AG09319 (cell line): ENCODE measurements around the gene LONRF3.
"Not testable (repeated sequence)": the region's sequence is repeated elsewhere in the genome, so short reads cannot be mapped to it uniquely, and the experiment has no call there.

Experiments used
- DNase-seq: peaks from one replicate; pipeline ENCODE4 v3.0.0-alpha.2; 2010; ENCODE audit warnings: low read depth; ENCODE audit errors: extremely low read depth
- CTCF ChIP-seq: IDR thresholded peaks from 2 replicates; pipeline ENCODE4 v1.5.1; 2011; ENCODE audit warnings: low read depth, mild to moderate bottlenecking, inconsistent platforms, low read length, moderate library complexity

The LONRF3 gene

GRCh38 chrX:119015407-119016237 is 41.2 kb downstream of the LONRF3 start:
- DNase-seq = peak; percentile 39
- TF ChIP-seq CTCF = no peak

DNA sequence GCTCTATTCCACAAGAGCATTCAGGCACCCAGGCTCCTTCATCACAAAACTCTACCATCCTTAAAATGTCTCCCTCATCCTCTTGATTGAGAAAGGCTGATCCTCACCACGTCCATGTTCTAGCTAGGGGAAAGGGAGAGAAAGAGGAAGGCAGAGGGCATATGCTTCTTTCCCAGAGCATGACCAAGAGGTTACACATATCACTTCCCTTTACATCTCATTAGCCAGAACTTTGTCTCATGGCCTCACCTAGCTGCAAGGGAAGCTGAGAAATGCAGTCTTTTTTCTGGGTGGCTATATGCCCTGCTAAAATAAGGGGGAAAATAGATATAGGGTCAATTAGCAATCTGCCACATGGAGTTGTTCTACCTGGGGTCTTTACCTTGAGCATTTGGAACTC is 42.7 kb downstream of the LONRF3 start:
- no peak for DNase-seq
- TF ChIP-seq CTCF = no peak

DNA sequence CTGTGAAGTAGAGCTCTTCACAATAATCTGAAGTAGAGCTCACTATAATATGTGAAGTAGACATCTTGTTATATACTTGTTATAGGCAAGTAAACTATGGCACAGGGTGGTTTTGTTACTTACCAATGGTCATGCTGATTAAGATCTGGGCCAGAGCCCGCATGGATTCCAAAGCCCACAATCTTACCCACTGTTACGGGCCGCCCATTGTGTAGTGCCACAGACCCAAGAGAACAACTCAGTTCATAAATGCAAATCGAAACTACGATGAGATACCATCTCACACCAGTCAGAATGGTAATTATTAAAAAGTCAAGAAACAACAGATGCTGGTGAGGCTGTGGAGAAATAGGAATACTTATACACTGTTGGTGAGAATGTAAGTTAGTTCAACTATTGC is 51.5 kb downstream of the LONRF3 start:
- TF ChIP-seq CTCF = no peak

DNA sequence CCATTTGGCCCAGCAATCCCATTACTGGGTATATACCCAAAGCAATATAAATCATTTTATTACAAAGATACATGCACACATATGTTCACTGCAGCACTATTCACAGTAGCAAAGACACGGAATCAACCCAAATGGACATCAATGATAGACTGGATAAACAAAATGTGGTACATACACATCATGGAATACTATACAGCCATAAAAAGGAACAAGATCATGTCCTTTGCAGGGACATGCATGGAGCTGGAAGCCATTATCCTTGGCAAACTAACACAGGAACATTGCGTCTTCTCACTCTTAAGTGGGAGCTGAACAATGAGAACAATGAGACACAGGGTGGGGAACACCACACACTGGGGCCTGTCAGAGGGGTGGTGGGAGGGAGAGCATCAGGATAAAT is 51.9 kb downstream of the LONRF3 start:
- DNase-seq = not testable (repeated sequence)

More for the DNA sequence above, 51.5 kb downstream of the LONRF3 start:
- DNase-seq = no peak

DNA sequence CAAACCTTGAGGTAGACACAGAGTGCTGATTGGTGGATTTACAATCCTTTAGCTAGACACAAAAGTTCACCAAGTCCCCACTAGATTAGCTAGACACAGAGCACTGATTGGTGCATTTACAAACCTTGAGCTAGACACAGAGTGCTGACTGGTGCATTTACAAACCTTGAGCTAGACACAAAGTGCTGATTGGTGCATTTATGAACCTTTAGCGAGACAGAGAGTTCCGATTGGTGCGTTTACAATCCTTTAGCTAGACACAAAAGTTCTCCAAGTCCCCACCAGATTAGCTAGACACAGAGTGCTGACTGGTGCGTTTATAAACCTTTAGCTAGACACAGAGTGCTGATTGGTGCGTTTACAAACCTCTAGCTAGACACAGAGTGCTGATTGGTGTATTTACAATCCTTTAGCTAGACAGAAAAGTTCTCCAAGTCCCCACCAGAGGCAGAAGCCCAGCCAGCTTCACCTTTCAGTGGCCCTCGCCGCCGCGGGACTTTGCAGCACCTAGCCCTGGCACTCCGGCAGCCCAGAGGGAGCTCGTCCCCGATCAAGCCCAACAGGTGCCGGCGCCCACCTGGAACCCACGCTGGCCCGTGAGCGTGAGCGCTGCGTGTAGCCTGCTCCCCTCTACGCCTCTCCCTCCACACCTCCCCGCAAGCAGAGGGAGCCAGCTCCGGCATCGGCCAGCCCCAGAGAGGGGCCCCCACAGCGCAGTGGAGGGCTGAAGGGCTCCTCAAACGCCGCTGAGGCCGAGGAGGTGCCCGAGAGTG is 53.7 kb downstream of the LONRF3 start:
- DNase-seq = not testable (repeated sequence)

GRCh38 chrX:119028733-119029330 is 54.4 kb downstream of the LONRF3 start:
- no peak for DNase-seq

DNA sequence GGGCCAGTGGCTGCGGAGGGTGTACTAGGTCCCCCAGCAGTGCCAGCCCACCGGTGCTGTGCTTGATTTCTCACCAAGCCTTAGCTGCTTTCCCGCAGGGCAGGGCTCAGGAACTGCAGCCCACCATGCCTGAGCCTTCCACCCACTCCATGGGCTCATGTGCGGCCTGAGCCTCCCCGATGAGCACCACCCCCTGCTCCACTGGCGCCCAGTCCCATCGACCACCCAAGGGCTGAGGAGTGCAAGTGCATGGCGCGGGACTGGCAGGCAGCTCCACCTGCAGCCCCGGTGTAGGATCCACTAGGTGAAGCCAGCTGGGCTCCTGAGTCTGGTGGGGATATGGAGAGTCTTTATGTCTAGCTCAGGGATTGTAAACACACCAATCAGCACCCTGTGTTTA is 55.2 kb downstream of the LONRF3 start:
- DNase-seq = not testable (repeated sequence)

More at GRCh38 chrX:119028733-119029330, 54.4 kb downstream of the LONRF3 start:
- no peak for TF ChIP-seq CTCF

DNA sequence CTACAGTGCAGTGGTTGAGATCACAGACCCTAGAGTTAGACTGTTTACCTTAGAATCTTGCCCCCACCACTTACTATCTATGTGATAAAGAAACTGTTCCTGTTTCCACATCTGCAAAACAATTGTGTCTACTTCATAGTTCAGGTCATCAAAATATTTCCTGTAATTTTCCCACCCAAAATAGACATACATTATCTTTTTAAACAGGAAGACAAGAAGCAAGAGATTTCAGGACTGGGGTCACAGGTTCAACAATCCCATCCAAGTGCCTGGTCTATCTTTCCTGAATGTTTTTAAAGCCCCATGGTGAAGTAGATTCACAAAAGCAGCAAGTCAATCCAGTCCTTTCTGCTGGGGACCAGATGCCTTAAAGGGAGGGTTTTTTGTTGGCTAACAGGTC is 56.6 kb downstream of the LONRF3 start:
- TF ChIP-seq CTCF = no peak

More for the DNA sequence above, 56.6 kb downstream of the LONRF3 start:
- DNase-seq = no peak
